Measurements from ENCODE around the gene RGS8. TPM values are rescaled to one million over a fixed set of nuclear protein-coding genes. Genes with fewer than 3 reads are reported as not detected.

The RGS8 gene
- total and polyA plus RNA-seq, 10 of the 15 experiments (the other 5 are each of a cell fraction or from before 2014, with no cell fraction given), result 0.03 to 0.62 (median 0.33) TPM

DNA sequence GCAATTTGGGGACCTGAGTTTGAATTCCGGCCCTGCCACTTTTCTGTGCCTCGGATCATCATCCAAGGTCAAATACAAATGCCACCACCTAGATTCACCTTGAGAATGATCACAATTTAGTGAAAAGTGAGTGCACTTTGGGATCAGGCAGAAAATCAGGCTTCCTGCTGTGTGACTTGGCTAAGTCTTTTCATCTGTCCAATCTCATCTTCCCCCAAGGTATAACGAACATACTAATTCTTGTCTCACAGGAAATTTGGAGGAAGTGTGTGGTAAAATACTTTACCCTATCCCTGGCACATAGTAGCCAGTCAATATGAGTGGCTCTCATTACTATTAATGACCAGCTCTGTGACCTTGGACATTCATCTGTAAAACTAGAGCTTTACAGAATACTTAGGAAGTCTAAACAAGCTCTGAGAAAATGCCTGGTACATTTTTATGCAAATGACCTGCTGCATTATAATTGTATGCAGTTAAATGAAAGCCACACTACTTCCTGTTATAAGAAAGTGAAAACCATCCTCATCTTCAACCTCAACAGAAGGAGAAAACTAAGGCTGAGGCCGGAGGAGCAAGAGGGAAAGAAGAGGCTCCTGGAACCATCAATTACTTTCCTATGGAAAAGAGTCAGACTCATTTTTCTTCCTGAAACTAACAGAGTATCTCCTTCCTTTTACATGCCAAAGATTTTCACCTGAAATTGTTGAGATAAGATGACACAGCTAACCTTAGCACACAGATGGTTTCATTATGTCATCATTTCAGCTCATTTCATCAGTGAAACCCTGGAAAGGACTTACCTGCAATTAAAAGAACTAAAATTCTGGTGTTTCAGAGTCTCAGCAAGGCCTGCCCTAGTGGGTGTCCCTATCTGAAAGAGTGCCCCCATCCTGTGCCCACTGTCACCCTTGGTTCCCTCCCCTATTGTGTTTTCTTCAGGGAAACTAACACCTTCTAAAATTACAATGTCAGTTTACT is 32.6 kb upstream of the RGS8 start (continued):
- TF ChIP-seq NR2C2 (IDR thresholded peaks at IDR 0.05; ENCODE audit: borderline replicate concordance, control insufficient read depth, insufficient read length, low read depth), result no peak
- TF ChIP-seq BMI1 (IDR thresholded peaks at IDR 0.05; ENCODE audit: borderline replicate concordance), result no peak

DNA sequence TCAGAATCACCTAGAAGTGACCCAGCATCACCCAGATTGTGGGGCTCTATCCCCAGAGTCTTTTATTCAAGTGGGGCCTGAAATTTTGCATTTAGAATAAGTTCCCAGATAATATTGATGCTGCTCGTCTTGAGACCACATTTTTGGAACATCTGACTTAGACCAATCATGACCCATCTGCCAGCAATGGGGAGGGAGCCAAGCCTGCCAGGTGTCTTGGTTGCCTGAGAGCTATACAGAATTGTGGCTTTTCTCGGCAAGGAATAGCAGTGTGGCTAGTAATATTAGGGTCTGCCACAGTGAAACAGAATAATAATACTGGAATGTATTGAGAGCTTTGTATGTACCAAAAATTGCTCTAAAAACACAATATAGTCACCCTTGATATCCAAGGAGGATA is 31.1 kb upstream of the RGS8 start:
- no peak overlapping the region for H3K4me3 ChIP-seq
- BruUV-seq (replicated peaks), result no TSS peak
- H3K36me3 ChIP-seq (ENCODE audit: control insufficient read depth in 2 of 2, insufficient read depth in 2 of 2, low read length in 1 of 2), result no peaks in the 10 kb centered on the region
- peaks cover 3% of the 10 kb centered on the region for H3K4me1 ChIP-seq (ENCODE audit: control insufficient read depth, insufficient read depth, low read length)
- H3K9ac ChIP-seq (ENCODE audit: control insufficient read depth, insufficient read depth, low read length), result no peak overlapping the region
- H2AFZ ChIP-seq (ENCODE audit: control insufficient read depth, low read depth, low read length), result no peak overlapping the region
- no peaks in the 10 kb centered on the region for H3K9me3 ChIP-seq (replicated peaks; ENCODE audit: control insufficient read depth, insufficient read depth, low read length)
- ChIA-PET RAD21 (ENCODE audit: unreplicated experiment) (interaction anchor here (1.0 to 1.1 kb wide), 2 partner anchors 34 to 86 kb away, joined by 3 read pairs; no protein-coding TSS in a partner anchor), POLR2A (no interaction called here), CTCF (interaction anchor here (1.0 to 1.4 kb wide), 4 partner anchors 23 to 69 kb away, joined by 3 read pairs; no protein-coding TSS in a partner anchor), SMC1A (ENCODE audit: uncharacterized antibody, unreplicated experiment) (interaction anchor here (1.0 to 3.7 kb wide), 6 partner anchors 16 to 99 kb away, joined by 3 to 14 read pairs (median 4); no protein-coding TSS in a partner anchor)
- DNase-seq (ENCODE audit: low read depth, low spot score) (no peak), ATAC-seq (no peak), FAIRE-seq (no peak)
- no peaks in the 10 kb centered on the region for H3K79me2 ChIP-seq (ENCODE audit: control insufficient read depth, insufficient read depth, low read length)
- H4K20me1 ChIP-seq (ENCODE audit: control insufficient read depth, insufficient read depth), result no peaks in the 10 kb centered on the region
- H3K27ac ChIP-seq (ENCODE audit: control insufficient read depth, insufficient read depth), result no peak overlapping the region
- H3K27me3 ChIP-seq (replicated peaks in 1 of 2; ENCODE audit: control insufficient read depth in 2 of 2, insufficient read depth in 2 of 2, low read length in 1 of 2), result no peaks in the 10 kb centered on the region
- intact Hi-C loops (cut with micrococcal nuclease; ENCODE audit: unreplicated experiment) (loop anchor here (5.0 kb wide), 2 partner anchors 98 to 113 kb away; partner anchors contain the start of gene RGS16), in situ Hi-C loops (cut with MboI) (no loop called here)
- WGBS (ENCODE audit: insufficient coverage, insufficient replicate concordance, low lambda C conversion rate, missing lambda C conversion rate), result 2% methylated on average over 2 of the region's 2 CpGs
- no peak for TF ChIP-seq IRF4 (IDR thresholded peaks at IDR 0.05; ENCODE audit: low read depth, low read length)
- no peak for TF ChIP-seq TCF12 (IDR thresholded peaks at IDR 0.05; ENCODE audit: low read depth, low read length)
- no peak for TF ChIP-seq RUNX3 (IDR thresholded peaks at IDR 0.05; ENCODE audit: low read length)
- TF ChIP-seq ZNF687 (IDR thresholded peaks at IDR 0.05), result no peak
- TF ChIP-seq BRCA1 (IDR thresholded peaks at IDR 0.05; ENCODE audit: low read depth, low read length), result no peak
- no peak overlapping the region for H3K4me2 ChIP-seq (ENCODE audit: control insufficient read depth, insufficient read depth)

Measured in GM12878 (cell line).